ENCODE data around the gene DMRTC1B.
"Not testable (repeated sequence)": the region's sequence is repeated elsewhere in the genome, so short reads cannot be mapped to it uniquely, and the experiment has no call there.

GRCh38 chrX:72830701-72831100, 54.0 kb downstream of the DMRTC1B start:
- not testable (repeated sequence) for TF ChIP-seq BHLHE40 (IDR thresholded peaks at IDR 0.05; ENCODE audit: borderline replicate concordance); TARDBP (IDR thresholded peaks at IDR 0.05); HDGF (IDR thresholded peaks at IDR 0.05; ENCODE audit: borderline replicate concordance); CTBP1 (IDR thresholded peaks at IDR 0.05; ENCODE audit: borderline replicate concordance); ZNF384 (IDR thresholded peaks at IDR 0.05); SP1 (IDR thresholded peaks at IDR 0.05); LEF1 (IDR thresholded peaks at IDR 0.05; ENCODE audit: borderline replicate concordance); FOXM1 (IDR thresholded peaks at IDR 0.05; ENCODE audit: borderline replicate concordance)
